PFSK-1 (cell line): Measurements from ENCODE around the gene PANK2.
A peak's percentile ranks its signal among the peaks of the same experiment; 100 is the strongest.

Experiments
- POLR2AphosphoS5 ChIP-seq: IDR thresholded peaks from 2 replicates; pipeline ENCODE4 v1.6.1; 2012; ENCODE audit warnings: low read depth, mild to moderate bottlenecking, control low read depth, low read length, moderate library complexity
- REST ChIP-seq, 2 experiments: IDR thresholded peaks; 2 replicates each; pipeline versions ENCODE4 v1.6.1 to v1.8.0; 2011 to 2012; ENCODE audit warnings: low read depth in 2 of 2, low read length in 2 of 2, control low read depth in 1 of 2, inconsistent platforms in 1 of 2, mild to moderate bottlenecking in 1 of 2, moderate library complexity in 1 of 2; ENCODE audit not compliant: insufficient read depth in 1 of 2
- TAF1 ChIP-seq: IDR thresholded peaks from 2 replicates; pipeline ENCODE4 v1.6.1; 2012; ENCODE audit warnings: low read length, control low read depth, borderline replicate concordance; ENCODE audit not compliant: insufficient read depth

GRCh38 chr20:3888622-3889488 lies at the start of gene PANK2:
- TF ChIP-seq POLR2AphosphoS5, result peak; percentile 84
- TF ChIP-seq REST (IDR thresholded peaks at IDR 0.05; ENCODE audit: insufficient read depth in 1 of 2, low read depth in 2 of 2, low read length in 2 of 2), result no peak
- no peak for TF ChIP-seq TAF1
